AG20443 (cell line): Measurements from ENCODE around the gene NFATC4.
A peak's percentile ranks its signal among the peaks of the same experiment; 100 is the strongest.
"Not testable (repeated sequence)": the region's sequence is repeated elsewhere in the genome, so short reads cannot be mapped to it uniquely, and the experiment has no call there.

Experiments
- DNase-seq: peaks from one replicate; pipeline ENCODE4 v3.0.0; 2012; ENCODE audit warnings: low spot score, mixed read lengths

NFATC4 gene

GRCh38 chr14:24367514-24368211 lies at the start of gene NFATC4:
Gene NFATC4 (plus strand): TSS chr14:24368184. CDS start chr14:24368341, 157 bp downstream.
- DNase-seq = peak; percentile 91

DNA sequence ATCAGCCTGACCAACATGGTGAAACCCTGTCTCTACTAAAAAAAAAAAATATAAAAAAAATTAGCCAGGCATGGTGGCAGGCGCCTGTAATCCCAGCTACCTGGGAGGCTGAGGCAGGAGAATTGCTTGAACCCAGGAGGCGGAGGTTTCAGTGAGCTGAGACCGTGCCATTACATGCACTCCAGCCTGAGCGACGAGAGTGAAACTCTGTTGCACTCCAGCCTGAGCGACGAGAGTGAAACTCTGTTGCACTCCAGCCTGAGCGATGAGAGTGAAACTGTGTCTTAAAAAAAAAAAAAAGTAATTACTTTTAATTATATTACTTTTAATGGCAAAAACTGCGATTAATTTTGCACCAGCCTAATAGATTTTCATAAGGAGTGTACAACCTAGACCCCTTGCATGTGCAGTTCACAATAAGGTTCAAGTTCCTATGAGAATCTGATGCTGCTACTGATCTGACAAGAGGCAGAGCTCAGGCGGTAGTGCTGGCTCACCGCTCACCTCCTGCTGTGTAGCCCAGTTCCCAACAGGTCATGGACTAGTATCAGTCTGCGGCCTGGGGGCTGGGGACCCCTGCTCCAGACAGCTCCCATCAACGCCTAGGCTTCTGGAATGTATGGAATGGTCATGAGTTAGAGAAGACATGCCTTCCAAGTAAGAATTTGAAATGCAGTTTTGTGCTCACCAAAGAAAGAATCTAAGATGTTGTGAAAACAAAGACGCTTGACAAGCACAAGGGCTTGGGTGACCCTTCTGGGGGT lies 46.6 kb upstream of the NFATC4 start:
- DNase-seq = no peak

DNA sequence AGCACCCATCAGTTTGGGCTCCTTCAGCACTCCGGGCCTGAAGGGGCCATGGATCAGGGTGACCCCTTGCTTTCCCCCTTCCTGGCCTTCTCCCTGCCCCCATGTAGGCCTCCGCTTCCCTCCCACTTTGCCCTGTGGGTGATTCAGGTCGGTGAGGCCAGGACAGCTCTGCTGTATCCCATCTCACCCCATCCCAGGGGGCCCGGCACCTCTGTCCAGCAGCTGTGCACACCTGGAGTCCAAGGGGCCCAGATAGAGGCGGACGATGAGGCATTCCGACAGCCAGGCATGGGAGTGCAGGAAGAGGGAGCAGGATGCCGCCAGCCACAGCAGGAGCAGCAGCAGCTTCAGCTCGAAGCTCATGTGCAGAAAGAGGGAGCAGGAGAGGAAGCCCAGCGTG lies 45.3 kb upstream of the NFATC4 start:
- DNase-seq = no peak

DNA sequence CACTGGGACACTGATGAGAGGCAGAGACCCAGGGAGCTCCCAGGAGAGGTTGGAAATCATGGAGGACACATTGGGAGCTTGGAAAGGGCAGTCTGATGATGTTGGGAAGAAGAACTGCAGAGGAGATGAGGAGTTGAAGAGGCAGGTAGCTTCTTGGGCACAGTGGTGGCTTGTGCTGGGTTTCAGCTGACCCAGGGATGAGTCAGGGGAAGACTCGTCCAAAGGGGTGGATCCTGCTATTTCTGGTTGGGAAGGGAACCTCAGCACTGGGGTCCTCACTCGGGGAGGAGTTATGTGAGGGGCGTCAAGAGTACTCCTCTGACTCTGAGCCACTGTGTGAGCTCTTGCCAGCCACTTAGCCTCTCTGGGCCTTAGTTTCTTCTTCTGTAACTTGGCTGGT lies 44.6 kb upstream of the NFATC4 start:
- peak; percentile 49 for DNase-seq

GRCh38 chr14:24324024-24324423 lies 44.0 kb upstream of the NFATC4 start:
- no peak for DNase-seq

GRCh38 chr14:24325041-24325530 lies 42.9 kb upstream of the NFATC4 start:
- no peak for DNase-seq

DNA sequence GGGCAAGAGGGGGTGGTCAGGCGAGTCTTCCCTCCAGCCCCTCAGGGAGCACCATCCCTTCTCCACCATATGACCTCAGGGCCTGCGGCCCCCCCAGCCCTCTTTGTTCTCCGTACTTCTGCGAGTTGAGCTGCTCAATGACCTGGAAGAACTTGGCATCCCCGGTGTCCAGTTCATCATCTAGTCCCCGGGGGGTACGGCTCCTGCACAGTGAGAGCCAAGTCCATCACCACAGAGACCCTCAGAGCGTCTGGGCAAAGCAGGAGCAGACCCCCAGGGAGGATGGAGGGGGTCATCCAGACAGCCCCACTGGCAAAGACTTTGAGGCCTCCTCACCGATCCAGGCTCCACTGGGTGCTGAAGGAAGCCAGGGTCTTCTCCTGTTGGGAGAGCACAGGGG lies 42.0 kb upstream of the NFATC4 start:
- DNase-seq = no peak

DNA sequence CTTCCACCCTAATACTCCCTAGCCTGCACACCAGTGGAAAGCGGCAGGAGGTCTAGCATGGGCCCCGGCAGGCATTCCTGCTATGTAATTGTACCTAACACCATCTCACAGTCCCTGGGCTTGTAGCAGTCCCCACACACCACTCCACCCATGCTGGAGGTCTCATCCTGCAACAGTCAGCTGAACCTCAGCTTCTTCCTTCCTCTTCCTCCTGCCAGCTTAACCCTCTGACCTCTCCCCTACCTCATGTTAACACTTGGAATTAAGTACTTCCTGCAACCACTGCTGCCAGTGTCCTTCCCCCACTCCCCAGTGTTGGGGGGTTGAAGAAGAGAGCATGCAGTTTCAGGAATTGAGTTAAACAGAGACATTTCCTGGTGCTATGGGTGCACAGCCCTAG lies 40.7 kb upstream of the NFATC4 start:
- no peak for DNase-seq

GRCh38 chr14:24327914-24328313 lies 40.1 kb upstream of the NFATC4 start:
- DNase-seq = not testable (repeated sequence)

- no peak for DNase-seq
These were observed 38.8 kb upstream of the NFATC4 start for GRCh38 chr14:24329073-24329663.

DNA sequence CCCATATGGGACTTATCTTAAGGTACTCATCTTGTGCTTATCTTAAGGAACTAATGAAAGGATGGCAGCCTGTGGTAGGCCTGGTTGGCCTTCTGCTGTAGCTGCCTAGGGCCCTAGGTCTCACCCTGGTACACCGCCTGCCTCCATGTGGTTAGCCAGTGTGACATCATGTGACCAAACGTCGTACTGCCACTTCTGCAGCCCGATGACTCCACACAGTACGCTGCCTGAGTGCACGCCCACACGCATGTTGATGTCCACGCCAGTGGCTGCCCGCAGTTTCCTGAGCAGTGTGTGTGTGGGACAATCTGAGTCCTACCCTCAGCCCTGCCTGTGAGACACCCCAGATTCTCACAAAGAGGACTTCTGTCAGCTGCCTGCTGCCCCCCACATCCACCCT lies 38.2 kb upstream of the NFATC4 start:
- DNase-seq = peak; percentile 25

DNA sequence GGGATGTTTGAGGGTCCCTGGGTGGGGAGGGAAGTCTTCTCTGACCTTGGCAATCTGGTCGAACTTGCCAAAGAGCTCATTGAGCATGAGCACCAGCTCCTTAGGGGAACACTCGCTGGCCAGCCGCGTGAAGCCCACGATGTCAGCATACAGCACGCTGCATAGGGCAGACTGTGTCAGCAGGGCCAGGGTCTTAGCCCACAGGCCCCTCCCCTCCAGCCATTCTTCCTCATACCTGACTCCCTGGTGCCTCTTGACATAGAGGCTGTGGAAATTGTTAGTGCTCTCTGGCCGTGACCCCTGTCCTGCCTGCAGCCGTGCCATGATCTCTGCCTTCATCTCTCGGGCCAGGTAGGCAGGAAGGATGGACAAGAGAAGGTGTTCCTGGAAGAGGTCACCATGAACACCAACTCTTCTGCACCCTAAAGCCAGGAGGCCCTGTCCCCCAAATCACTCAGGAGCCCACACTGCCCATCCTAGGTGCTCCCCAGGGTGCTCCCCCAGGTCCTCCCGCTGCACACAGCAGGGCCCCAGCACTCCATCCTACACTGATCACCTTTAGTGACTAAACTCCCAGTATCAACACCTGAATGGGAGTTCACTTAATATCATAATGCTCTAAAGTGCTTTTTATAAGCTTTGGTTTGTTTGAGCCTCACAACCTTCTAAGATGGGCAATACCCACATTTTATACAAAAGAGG lies 36.9 kb upstream of the NFATC4 start:
- DNase-seq = no peak

- no peak for DNase-seq
These were observed 36.2 kb upstream of the NFATC4 start for GRCh38 chr14:24331731-24332267.

DNA sequence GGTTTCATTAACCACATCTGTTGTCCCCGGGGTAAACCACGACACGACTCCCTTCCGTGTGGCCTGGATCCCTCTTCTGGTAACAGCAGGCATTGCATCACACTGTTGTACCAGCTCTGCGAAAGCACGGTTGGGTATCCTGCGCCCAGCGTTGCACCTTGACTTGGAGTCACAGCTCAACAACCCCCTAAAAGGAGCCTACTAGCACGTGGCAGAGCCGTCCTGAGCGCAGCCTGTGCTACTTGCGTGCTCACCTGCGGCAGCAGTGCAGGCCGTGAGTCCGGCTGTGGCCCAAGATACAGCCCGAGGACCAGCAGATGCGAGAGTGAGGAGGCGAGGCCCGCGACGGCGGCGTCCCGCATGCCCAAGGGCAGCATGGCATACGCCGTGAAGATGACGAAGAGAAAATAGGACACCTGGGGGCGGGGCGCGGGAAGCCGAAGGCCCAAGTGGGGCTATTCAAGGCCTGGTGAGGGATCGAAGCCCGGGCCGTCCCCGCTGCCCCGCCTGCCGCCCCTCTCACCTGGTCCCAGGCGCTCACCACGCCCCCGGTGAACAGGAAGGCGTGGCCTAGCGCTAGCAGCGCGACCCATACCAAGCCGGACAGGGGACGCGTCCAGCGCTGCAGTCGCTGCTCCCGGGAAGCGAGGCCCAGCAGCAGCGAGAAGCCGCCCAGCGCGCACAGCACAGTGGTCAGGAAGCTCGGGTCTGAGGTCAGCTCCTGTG lies 35.6 kb upstream of the NFATC4 start:
- peak; percentile 85 for DNase-seq

DNA sequence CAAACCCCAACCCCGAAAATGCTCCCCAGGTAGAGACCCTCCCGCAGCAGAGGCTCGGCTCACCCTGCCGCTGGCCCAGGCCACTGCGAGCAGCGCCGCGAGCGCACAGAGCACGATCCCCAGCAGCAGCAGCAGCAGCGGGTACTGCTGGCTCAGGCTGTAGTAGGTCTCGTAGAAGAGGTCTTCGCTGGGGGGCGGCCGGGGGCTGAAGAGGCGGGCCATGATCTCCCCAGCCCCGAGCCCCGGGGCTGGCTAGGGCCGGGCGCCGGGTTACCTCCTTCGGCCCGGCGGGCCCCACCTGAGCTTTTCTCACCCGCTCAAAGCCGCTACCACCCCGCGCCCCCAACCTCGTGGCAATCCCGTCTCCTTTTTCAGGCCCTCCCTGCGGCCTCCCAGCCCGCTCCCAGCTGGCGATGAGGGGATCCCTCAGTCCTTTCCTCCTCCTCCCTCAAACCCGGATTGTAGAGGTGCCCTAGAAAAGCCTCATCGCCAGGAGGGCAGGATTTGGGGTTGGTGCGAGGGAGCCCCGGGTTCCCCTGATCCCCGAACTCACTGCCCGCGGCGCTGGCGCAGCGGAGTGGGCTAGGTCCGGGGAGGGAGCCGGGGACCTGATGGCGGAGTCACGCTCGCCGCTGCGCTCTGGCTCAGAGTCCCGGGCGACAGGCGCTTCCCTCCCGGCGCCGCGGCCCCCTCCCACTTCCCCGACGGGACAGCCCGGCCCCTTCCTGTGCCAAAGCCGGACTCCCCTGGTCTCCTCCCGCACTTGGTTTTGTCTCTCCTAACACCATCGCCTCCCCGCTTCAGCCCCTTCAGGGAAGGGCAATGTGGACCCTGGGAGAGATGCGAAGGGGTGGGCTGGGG lies 33.3 kb upstream of the NFATC4 start, which contains the start of gene ADCY4:
ADCY4 (minus strand) TSS at position 641 of the 861 bp plus-strand sequence; CDS start at position 222, 419 bp downstream.
- DNase-seq = peak; percentile 43

DNA sequence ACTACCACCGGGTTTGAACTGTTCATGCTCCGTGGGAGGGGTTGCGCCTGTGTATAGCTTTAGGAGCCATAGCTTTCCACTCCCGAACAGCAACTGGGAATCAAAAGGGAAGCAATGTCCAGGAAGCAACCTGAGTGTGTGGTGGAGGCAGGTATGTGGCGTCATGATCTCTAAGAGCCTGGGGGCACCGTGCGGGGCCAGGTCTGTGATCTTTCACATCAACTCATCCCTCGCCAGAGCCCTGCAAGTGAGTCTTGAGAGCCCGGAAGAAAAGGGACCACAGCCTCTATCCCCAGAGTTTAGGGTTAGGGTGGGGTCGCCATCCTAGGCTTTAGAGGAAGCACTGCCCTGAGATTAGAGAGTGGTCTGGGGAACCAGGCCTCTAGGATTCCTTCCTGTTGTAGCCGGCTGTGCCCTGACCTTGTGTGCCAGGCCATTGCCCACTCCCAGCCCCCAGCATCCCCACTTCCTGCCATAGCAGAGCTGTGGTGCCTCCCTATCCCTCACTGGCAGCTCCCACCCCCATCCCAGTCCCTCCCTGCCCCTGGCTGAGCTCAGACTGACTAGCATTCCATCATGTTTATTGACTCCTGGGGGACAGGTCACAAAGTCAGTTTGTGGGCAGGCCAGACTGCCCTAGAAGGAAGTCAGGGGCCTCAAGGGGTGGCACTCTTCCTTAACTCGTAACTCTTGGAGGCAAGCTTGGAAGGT lies 32.4 kb upstream of the NFATC4 start:
- DNase-seq = no peak

- no peak for DNase-seq
These were observed 30.7 kb upstream of the NFATC4 start for GRCh38 chr14:24337144-24337823.

GRCh38 chr14:24337824-24338175 lies 30.2 kb upstream of the NFATC4 start:
- no peak for DNase-seq

DNA sequence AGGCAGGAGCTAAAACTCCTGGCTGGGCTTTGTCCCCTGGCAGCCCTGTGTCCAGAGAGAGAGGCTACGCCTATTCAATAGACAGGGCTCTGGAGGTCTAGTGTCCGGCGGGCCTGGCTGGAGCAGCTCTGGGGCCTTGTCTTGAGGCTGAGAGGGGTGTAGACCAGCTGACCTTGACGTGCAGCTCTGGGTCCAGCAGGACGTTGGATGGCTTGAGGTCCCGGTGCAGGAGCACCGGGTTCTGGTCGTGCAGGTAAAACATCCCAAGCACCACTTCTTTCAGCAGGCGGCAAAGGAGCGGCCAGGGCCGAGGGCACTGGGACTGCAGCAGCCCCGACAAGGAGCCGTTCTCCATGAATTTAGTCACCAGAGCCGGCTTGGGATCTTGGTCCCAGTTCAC lies 29.1 kb upstream of the NFATC4 start:
- no peak for DNase-seq
